ENCODE measurements around the gene LRRC45.

LRRC45 gene

DNA sequence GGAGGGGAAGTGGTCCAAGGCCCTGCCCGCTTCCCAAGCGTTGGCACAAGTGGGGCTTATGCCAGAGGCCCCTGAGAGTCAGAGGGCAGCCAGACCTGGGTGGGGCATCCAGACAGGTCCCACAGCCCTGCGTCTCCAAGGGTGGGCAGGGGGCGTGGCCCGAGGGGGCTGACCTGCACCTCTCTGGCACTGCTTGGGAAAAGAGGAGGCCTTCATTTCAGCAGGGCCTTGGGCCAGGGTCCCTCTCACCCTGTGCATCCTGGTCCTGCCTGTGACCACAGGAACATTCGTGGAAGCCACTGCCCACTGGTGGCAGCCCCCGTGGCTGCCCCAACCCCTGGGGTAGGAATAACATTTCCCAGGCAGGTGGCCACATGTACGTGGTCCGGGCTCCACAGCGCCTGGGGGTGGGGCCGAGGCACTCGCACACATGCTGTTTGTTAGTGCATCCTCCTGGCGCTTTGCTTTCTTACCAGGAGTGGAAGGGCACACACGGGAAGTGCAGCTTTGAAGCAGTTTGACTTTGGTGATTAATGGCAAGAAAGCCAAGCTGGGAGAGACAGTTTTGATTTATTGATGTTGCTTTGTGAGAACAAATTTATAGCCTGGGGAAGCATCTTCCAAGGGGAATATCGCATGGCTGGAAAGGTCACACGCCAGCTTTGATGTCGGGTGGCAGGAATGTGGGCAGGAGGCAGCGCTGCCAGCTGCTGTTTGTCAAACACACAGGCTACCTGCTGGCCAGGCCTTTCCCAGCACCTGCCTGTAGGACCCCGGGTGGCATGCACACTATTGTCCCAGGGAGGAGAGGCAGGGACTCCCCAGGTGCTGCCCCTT is 4.7 kb upstream of the LRRC45 start:
- no peak for DNase-seq (ENCODE audit: extremely low read depth in 1 of 2, low read depth in 1 of 2)

- DNase-seq (ENCODE audit: extremely low read depth in 1 of 2, low read depth in 1 of 2), result no peak
Measured at GRCh38 chr17:82018989-82019689, 4.0 kb upstream of the LRRC45 start.

DNA sequence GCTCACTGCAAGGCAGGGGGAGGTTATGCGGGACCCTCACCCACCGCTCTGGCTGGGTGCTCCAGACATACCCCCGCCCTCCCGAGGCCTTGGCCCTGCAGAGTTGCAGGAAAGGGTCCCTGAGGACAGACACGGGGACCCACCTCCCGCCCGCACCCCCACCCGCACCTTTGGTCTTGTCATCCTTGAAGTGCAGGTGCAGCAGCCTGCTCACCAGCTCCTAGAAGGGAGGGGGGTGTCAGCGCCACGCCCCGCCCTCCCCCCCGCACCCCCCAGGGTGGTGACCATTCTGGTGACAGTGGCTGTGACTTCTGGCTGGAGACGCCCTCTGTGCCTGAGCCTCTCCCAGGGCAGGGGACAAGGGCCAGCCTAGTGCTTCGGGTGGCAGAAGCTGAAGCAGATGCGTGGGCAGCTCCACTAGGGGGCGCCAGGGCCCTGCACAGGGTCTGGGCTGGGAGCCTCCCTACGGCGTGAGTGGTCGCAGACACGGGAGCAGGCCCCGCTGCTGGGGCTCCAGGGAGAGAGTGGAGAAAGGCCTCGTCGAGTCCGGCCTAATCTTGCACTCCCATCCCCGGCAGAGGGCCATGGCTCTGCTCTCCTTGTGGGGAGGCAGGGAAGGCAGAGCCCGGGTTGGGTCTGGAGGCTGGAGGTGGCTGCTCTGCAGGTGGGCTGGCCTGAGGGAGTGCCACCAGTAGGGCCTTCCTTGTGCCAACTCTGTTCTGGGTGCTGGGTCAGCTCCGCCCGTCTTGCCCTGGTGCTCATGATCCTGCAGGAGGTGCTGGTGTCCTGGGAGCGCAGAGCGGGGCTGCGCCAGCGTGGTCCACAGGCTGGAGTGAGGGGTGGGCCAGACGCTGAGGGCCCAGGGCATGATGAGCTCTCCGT is 3.2 kb upstream of the LRRC45 start:
- DNase-seq (ENCODE audit: extremely low read depth in 1 of 2, low read depth in 1 of 2), result peak in 1 of 2 donors; percentile 57

- DNase-seq (ENCODE audit: extremely low read depth in 1 of 2, low read depth in 1 of 2), result no peak
Measured at GRCh38 chr17:82020572-82021106, 2.5 kb upstream of the LRRC45 start.

DNA sequence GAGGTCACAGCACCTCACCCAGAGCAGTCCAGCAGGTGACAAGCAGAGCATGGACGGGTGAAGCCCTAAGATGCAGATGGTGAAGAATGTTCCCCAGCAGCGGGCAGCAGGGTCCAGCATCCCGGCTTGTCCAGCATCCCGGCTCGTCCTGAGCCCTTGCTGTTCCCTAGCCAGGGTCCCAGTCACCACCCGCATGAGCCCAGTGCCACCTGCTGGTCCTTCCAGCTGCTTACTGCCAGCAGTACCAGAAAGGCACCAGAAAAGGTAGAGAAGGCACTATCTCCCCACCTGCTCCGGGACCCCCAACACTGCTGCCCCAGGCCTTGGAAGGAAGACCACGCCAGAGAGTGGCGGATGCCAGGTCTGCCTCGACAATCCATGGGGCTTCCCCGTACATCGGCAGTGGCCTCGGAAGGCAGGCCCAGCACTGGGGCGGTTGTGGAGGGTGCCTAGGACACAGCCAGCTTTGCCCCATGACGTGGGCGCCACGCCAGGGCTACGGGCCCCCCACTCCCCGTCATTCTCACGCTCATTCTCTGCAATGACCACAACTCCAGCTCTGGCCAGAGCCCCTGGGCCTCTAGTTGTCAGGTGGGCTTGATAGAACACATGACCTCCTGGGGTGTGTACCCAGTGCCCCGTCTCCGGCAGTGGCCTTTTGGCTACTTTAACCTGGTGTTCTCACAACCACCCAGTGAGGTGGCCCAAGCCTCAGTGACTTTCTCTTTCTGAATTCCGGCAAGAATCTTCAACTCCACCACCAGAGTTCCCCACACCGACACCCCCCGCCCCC is 1.8 kb upstream of the LRRC45 start:
- DNase-seq (ENCODE audit: extremely low read depth in 1 of 2, low read depth in 1 of 2), result peak; percentile 27 to 32

DNA sequence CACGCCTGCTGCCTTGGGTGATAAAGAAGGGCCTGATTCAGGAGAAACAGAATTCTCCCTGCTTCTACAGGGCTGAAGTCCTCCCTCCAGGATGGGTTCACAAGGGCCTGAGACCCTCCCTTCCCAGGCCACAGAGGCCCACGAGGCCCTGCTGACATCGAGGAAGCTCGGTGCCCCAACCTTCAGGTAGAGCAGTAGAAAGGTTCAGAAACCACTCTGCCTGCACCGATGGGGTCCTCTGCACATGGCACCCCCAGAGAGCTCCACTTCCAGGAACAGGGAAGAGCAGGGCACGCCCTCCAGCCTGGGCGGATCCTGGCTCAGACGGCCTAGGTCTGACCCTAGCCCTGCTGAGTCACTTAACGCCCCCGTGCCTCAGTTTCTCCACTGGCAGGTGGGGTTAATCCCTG is 1.2 kb upstream of the LRRC45 start:
- DNase-seq (ENCODE audit: extremely low read depth in 1 of 2, low read depth in 1 of 2), result no peak

- no peak for DNase-seq (ENCODE audit: extremely low read depth in 1 of 2, low read depth in 1 of 2)
Measured at GRCh38 chr17:82022310-82022980, 660 bp upstream of the LRRC45 start, which contains the start of gene CENPX. CENPX (minus strand) TSS chr17:82022878; CDS start chr17:82022861, 17 bp downstream.

- DNase-seq (ENCODE audit: extremely low read depth in 1 of 2, low read depth in 1 of 2), result no peak
Measured at GRCh38 chr17:82023447-82024241, 539 bp downstream of the LRRC45 start.

DNA sequence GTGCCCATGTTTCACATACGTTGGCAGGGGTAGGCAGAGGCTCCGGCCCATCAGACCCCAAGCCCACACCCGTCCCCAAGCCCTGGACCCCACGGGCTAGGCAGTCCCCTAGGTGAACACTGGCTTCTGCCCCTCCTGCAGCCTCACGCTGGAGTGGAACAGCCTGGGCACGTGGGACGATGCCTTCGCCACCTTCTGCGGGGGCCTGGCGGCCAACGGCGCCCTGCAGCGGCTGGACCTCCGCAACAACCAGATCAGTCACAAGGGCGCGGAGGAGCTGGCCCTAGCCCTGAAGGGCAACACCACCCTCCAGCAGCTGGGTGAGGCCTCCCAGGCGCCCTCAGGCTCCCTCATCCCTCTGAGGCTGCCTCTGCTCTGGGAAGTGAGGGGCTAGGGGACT is 1.8 kb downstream of the LRRC45 start:
- DNase-seq (ENCODE audit: extremely low read depth in 1 of 2, low read depth in 1 of 2), result no peak

- no peak for DNase-seq (ENCODE audit: extremely low read depth in 1 of 2, low read depth in 1 of 2)
Measured at GRCh38 chr17:82025401-82026107, 2.4 kb downstream of the LRRC45 start.

DNA sequence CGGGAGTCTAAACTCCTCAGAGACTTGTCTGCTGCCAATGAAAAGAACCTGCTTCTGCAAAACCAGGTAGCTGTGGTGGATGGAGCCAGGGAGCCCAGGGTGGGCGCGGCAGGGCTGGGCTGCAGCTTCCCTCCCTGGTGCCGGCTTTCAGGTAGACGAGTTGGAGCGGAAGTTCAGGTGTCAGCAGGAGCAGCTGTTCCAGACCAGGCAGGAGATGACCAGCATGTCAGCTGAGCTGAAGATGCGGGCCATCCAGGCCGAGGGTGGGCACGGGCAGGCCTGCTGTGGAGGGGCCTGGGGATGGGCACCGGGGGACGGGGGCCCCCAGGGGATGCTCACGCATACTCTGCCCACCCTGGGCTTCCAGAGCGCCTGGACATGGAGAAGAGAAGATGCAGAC is 5.1 kb downstream of the LRRC45 start:
- no peak for DNase-seq (ENCODE audit: extremely low read depth in 1 of 2, low read depth in 1 of 2)

- no peak for DNase-seq (ENCODE audit: extremely low read depth in 1 of 2, low read depth in 1 of 2)
Measured at GRCh38 chr17:82028966-82029365, 5.9 kb downstream of the LRRC45 start.

- DNase-seq (ENCODE audit: extremely low read depth in 1 of 2, low read depth in 1 of 2), result no peak
Measured at GRCh38 chr17:82029391-82029790, 6.3 kb downstream of the LRRC45 start.

GRCh38 chr17:82029990-82030469 is 6.9 kb downstream of the LRRC45 start:
- DNase-seq (ENCODE audit: extremely low read depth in 1 of 2, low read depth in 1 of 2), result no peak

- peak in 1 of 2 donors; percentile 65 for DNase-seq (ENCODE audit: extremely low read depth in 1 of 2, low read depth in 1 of 2)
Measured at GRCh38 chr17:82030470-82031302, 7.6 kb downstream of the LRRC45 start.

GRCh38 chr17:82031303-82031884 is 8.3 kb downstream of the LRRC45 start, which contains the start of gene RAC3:
RAC3 (plus strand) TSS chr17:82031678; CDS start chr17:82031762, 84 bp downstream.
- no peak for DNase-seq (ENCODE audit: extremely low read depth in 1 of 2, low read depth in 1 of 2)

Measured in activated CD8-positive, alpha-beta memory T cell treated with anti-CD3 and anti-CD28 coated beads for 1 hour (primary cell).